ENCODE data around the gene RAB27B. TPM values are rescaled to one million over a fixed set of nuclear protein-coding genes. Genes with fewer than 3 reads are reported as not detected.
"Not testable (repeated sequence)": the region's sequence is repeated elsewhere in the genome, so short reads cannot be mapped to it uniquely, and the experiment has no call there.

Gene RAB27B
- total and polyA plus RNA-seq, 2 experiments from 2014 or later = 4.5 to 13.1 TPM

DNA sequence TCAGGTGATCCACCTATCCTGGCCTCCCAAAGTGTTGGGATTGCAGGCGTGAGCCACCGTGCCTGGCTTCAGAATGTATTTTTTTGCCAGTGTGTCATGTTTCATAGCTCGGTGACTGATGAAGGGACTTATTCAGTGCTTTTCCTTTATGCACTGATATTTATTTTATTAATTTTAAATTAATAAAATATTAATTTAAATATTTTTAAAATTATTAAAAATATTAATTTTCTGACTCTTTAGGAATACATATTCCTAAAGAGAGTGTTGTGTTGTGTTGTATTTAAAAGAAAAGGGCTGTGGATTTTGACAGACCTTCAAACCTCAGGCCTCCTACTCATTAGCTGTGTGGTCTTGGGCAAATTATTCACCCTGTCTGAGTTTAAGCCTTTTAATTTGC, 22.3 kb downstream of the RAB27B start:
- Histone ChIP-seq H3K4me2 (no peak overlapping the region), H3K27me3 (no peaks in the 10 kb centered on the region), H3K4me1 (ENCODE audit: insufficient read depth) (no peaks in the 10 kb centered on the region), H3K36me3 (replicated peaks; ENCODE audit: insufficient read depth, low read depth) (no peaks in the 10 kb centered on the region), H3K9me2 (replicated peaks; ENCODE audit: insufficient read depth) (no peaks in the 10 kb centered on the region), H3K4me3 (no peak overlapping the region), H3K27ac (no peak overlapping the region), H3K79me2 (no peaks in the 10 kb centered on the region), H2AFZ (no peak overlapping the region), H4K20me1 (ENCODE audit: insufficient read depth, poor library complexity, severe bottlenecking) (no peaks in the 10 kb centered on the region), H3K9me3 (ENCODE audit: low read depth) (no peaks in the 10 kb centered on the region)
- DNase-seq (ENCODE audit: low spot score) = no peak
- TF ChIP-seq EZH2phosphoT487 (IDR thresholded peaks at IDR 0.05; ENCODE audit: low read depth, severe bottlenecking, unreplicated experiment) (no peak), EZH2 (IDR thresholded peaks at IDR 0.05; ENCODE audit: borderline replicate concordance) (no peak)
- TF ChIP-seq, protein P1, sequence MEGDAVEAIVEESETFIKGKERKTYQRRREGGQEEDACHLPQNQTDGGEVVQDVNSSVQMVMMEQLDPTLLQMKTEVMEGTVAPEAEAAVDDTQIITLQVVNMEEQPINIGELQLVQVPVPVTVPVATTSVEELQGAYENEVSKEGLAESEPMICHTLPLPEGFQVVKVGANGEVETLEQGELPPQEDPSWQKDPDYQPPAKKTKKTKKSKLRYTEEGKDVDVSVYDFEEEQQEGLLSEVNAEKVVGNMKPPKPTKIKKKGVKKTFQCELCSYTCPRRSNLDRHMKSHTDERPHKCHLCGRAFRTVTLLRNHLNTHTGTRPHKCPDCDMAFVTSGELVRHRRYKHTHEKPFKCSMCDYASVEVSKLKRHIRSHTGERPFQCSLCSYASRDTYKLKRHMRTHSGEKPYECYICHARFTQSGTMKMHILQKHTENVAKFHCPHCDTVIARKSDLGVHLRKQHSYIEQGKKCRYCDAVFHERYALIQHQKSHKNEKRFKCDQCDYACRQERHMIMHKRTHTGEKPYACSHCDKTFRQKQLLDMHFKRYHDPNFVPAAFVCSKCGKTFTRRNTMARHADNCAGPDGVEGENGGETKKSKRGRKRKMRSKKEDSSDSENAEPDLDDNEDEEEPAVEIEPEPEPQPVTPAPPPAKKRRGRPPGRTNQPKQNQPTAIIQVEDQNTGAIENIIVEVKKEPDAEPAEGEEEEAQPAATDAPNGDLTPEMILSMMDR (IDR thresholded peaks at IDR 0.05; ENCODE audit: poor library complexity) = no peak
- WGBS (ENCODE audit: low lambda C conversion rate, missing lambda C conversion rate) = 95% methylated on average over 3 of the region's 3 CpGs

DNA sequence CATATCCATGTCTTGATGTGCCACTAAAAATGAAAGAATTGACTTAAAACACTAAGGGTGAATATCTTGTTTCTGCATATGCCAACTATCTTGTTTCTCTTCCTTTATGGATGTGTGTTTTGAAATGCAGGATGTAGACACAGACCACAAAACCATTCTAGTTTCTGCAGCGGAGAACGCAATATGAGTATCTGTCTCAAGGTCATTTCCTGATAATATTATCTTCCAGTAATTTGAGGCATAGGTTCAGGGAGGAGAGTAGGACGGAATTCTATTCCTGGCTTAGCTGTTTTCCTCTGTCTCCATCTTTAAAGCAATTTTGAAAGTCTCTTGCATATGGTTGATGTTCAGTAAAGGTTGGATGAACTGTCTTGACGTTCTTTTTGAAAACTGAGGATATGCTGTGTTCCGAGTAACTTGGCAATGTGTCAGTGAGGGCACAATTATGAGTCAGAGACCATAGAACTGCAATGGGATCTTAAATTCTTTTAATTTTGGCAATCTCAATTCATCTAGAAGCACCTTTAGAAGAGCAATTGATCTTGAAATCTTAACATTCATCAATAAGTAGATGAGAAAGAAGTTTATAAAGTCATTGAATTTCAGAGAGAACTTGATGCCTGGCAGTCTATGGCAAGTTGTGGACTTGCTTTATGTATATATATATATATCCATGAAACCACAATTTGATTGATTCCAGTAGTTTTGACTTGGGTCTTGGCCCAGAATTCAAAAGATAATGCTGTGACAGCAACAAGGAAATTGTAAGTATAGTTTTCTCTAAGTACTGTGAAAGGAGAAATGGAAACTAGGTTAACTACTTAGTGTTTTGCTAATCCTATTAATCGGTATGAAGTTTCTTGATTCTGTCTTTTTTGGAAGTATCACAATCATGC, 24.8 kb downstream of the RAB27B start:
- Histone ChIP-seq H3K27me3 (no peaks in the 10 kb centered on the region), H2AFZ (no peak overlapping the region), H3K4me1 (ENCODE audit: insufficient read depth) (no peaks in the 10 kb centered on the region), H3K79me2 (no peaks in the 10 kb centered on the region), H3K9me2 (replicated peaks; ENCODE audit: insufficient read depth) (no peaks in the 10 kb centered on the region), H4K20me1 (ENCODE audit: insufficient read depth, poor library complexity, severe bottlenecking) (no peaks in the 10 kb centered on the region), H3K4me3 (no peak overlapping the region), H3K27ac (no peak overlapping the region), H3K9me3 (ENCODE audit: low read depth) (no peaks in the 10 kb centered on the region), H3K36me3 (replicated peaks; ENCODE audit: insufficient read depth, low read depth) (no peaks in the 10 kb centered on the region), H3K4me2 (no peak overlapping the region)
- 87% methylated on average over 6 of the region's 6 CpGs for WGBS (ENCODE audit: low lambda C conversion rate, missing lambda C conversion rate)
- TF ChIP-seq EZH2 (IDR thresholded peaks at IDR 0.05; ENCODE audit: borderline replicate concordance) = no peak
- TF ChIP-seq EZH2phosphoT487 (IDR thresholded peaks at IDR 0.05; ENCODE audit: low read depth, severe bottlenecking, unreplicated experiment) = no peak
- TF ChIP-seq, protein P1 (IDR thresholded peaks at IDR 0.05; ENCODE audit: poor library complexity) = no peak
- DNase-seq (ENCODE audit: low spot score) = no peak

DNA sequence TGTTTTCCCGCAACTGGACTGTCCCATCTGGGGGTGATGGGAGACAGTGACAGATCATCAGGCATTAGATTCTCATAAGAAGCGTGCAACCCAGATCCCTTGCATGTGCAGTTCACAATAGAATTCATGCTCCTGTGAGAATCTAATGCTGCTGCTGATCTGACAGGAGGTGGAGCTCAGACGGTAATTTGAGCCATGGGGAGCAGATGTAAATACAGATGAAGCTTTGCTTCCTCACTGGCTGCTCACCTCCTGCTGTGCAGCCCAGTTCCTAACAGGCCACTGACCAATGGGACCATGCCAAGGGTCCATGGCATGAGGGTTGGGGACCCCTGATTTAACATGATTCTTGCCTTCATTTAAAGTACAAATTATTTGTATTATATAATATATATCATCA, 26.8 kb downstream of the RAB27B start:
- H3K9me3 ChIP-seq (ENCODE audit: low read depth); H3K36me3 ChIP-seq (replicated peaks; ENCODE audit: insufficient read depth, low read depth); DNase-seq (ENCODE audit: low spot score); H3K4me2 ChIP-seq; H3K4me1 ChIP-seq (ENCODE audit: insufficient read depth); H4K20me1 ChIP-seq (ENCODE audit: insufficient read depth, poor library complexity, severe bottlenecking); H3K79me2 ChIP-seq; H3K4me3 ChIP-seq; H3K27ac ChIP-seq; H2AFZ ChIP-seq; H3K9me2 ChIP-seq (replicated peaks; ENCODE audit: insufficient read depth); H3K27me3 ChIP-seq: not testable (repeated sequence)
- 95% methylated on average over 3 of the region's 3 CpGs for WGBS (ENCODE audit: low lambda C conversion rate, missing lambda C conversion rate)

DNA sequence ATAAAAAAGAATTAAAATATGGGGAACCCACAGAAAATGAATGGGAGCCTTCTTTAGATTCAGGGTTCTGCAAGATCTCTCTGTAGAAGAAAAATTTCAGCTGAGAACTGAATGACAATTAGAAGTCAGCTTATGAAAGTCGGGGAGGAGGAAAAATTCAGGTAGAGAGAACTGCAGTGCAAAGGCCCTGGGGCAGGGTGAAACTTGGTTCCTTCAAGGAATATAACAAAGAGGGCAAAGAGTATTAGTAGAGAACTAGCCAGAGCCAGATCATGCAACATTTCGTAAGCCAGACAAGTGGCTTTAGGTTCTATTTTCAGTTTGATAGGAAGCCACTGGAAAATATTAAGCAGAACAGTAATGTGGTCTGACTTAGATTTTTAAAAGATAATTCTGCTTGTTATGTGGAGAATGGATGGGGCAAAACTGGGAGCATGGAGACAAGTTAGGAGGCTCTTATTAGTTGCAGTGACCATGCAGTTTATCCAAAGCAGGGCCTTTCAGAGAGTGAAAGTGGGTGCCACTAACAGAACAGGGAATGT, 27.9 kb downstream of the RAB27B start:
- no peak overlapping the region for H3K27ac ChIP-seq
- H3K4me1 ChIP-seq (ENCODE audit: insufficient read depth) = no peaks in the 10 kb centered on the region
- no peaks in the 10 kb centered on the region for H3K79me2 ChIP-seq
- no peak for DNase-seq (ENCODE audit: low spot score)
- WGBS (ENCODE audit: low lambda C conversion rate, missing lambda C conversion rate) = 82% methylated on average over 2 of the region's 2 CpGs
- no peaks in the 10 kb centered on the region for H4K20me1 ChIP-seq (ENCODE audit: insufficient read depth, poor library complexity, severe bottlenecking)
- peak overlapping the region; percentile 37 for H3K4me2 ChIP-seq
- H3K27me3 ChIP-seq = no peaks in the 10 kb centered on the region
- H2AFZ ChIP-seq = no peak overlapping the region
- H3K36me3 ChIP-seq (replicated peaks; ENCODE audit: insufficient read depth, low read depth) = no peaks in the 10 kb centered on the region
- no peaks in the 10 kb centered on the region for H3K9me3 ChIP-seq (ENCODE audit: low read depth)
- no peak overlapping the region for H3K4me3 ChIP-seq
- no peak for TF ChIP-seq EZH2 (IDR thresholded peaks at IDR 0.05; ENCODE audit: borderline replicate concordance)
- TF ChIP-seq, protein P1 (IDR thresholded peaks at IDR 0.05; ENCODE audit: poor library complexity) = no peak
- no peak for TF ChIP-seq EZH2phosphoT487 (IDR thresholded peaks at IDR 0.05; ENCODE audit: low read depth, severe bottlenecking, unreplicated experiment)
- H3K9me2 ChIP-seq (replicated peaks; ENCODE audit: insufficient read depth) = no peaks in the 10 kb centered on the region
